ENCODE data around the gene PPP1R13B. TPM values are rescaled to one million over a fixed set of nuclear protein-coding genes. Genes with fewer than 3 reads are reported as not detected.
"Not testable (repeated sequence)": the region's sequence is repeated elsewhere in the genome, so short reads cannot be mapped to it uniquely, and the experiment has no call there.

Gene PPP1R13B
- total and polyA plus RNA-seq, 12 donors, result 21.6 to 124 (median 75.5) TPM

GRCh38 chr14:103782376-103782775 lies 65.0 kb downstream of the PPP1R13B start:
- intact Hi-C loops (cut with DNase I), result no loop called here
- TF ChIP-seq, protein P1, sequence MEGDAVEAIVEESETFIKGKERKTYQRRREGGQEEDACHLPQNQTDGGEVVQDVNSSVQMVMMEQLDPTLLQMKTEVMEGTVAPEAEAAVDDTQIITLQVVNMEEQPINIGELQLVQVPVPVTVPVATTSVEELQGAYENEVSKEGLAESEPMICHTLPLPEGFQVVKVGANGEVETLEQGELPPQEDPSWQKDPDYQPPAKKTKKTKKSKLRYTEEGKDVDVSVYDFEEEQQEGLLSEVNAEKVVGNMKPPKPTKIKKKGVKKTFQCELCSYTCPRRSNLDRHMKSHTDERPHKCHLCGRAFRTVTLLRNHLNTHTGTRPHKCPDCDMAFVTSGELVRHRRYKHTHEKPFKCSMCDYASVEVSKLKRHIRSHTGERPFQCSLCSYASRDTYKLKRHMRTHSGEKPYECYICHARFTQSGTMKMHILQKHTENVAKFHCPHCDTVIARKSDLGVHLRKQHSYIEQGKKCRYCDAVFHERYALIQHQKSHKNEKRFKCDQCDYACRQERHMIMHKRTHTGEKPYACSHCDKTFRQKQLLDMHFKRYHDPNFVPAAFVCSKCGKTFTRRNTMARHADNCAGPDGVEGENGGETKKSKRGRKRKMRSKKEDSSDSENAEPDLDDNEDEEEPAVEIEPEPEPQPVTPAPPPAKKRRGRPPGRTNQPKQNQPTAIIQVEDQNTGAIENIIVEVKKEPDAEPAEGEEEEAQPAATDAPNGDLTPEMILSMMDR (IDR thresholded peaks at IDR 0.05), result no peak
- Histone ChIP-seq H3K27ac (no peak overlapping the region), H3K27me3 (no peaks in the 10 kb centered on the region), H3K9me3 (no peaks in the 10 kb centered on the region), H3K4me1 (peaks cover 0 to 5% (median 0%) of the 10 kb centered on the region in 9 donors), H3K4me3 (no peak overlapping the region), H3K36me3 (peaks cover 0 to 91% (median 25%) of the 10 kb centered on the region in 9 donors)
- WGBS, 2 donors, result 44 to 54% methylated on average over 2 of the region's 2 CpGs
- ATAC-seq (no peak), DNase-seq (no peak)

DNA sequence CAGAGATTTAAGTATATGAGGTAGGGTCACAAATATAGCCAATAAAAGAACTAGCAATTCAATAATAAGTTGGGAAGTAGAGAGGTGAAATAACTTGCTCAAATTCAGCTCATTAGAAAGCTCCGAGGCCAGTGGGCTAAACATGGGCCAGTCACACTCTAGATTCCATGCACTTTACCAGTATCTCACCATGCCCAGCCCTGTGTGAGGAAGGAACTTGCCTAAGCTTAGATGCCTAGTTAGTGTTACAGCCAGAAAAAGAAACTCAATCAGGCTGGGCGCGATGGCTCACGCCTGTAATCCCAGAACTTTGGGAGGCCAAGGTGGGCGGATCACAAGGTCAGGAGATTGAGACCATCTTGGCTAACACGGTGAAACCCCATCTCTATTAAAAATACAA lies 71.1 kb downstream of the PPP1R13B start:
- H3K4me1 ChIP-seq, result peaks cover 0 to 16% (median 6%) of the 10 kb centered on the region in 9 donors
- H3K27me3 ChIP-seq; DNase-seq; H3K27ac ChIP-seq; ATAC-seq; H3K9me3 ChIP-seq; intact Hi-C loops (cut with DNase I); H3K4me3 ChIP-seq: not testable (repeated sequence)
- peaks cover 0 to 86% (median 8%) of the 10 kb centered on the region in 9 donors for H3K36me3 ChIP-seq
- 90 to 91% methylated on average over 6 of the region's 6 CpGs for WGBS, 2 donors

- ATAC-seq, result peak in 5 of 8 donors; percentile 37 to 55 (median 41)
- peak overlapping the region in 1 of 10 donors; percentile 20 for H3K27ac ChIP-seq
- H3K9me3 ChIP-seq, result peaks cover 0 to 8% (median 0%) of the 10 kb centered on the region in 11 donors
- peaks cover 0 to 84% (median 5%) of the 10 kb centered on the region in 9 donors for H3K36me3 ChIP-seq
- 68 to 81% methylated on average over 7 of the region's 7 CpGs for WGBS, 2 donors
- no peak overlapping the region for H3K4me3 ChIP-seq
- H3K27me3 ChIP-seq, result no peaks in the 10 kb centered on the region
- intact Hi-C loops (cut with DNase I), result no loop called here
- H3K4me1 ChIP-seq, result peaks cover 0 to 17% (median 7%) of the 10 kb centered on the region in 9 donors
- DNase-seq, result no peak
- TF ChIP-seq, protein P1 (IDR thresholded peaks at IDR 0.05), result no peak
These were observed 71.9 kb downstream of the PPP1R13B start for GRCh38 chr14:103775506-103775905.

DNA sequence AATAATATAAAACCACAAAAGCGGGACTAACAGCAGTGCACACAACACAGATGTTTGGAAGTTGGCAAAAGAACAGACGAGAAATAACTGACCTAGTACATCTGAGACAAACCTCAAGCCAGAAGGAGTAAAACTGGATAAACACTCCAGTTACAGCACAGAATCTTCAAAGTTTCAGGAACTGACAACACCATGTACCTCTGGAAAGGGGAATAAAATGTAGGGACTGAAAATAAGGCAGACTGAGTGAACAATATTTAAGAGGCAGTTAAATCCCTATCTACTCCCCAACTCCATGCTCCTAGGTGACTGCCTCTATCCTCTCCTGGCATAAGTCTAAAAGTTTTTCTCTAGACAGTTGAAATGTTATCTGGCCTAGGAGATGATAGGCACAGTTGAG lies 73.9 kb downstream of the PPP1R13B start:
- 76 to 87% methylated on average over 2 of the region's 2 CpGs for WGBS, 2 donors
- Histone ChIP-seq H3K36me3 (peaks cover 0 to 64% (median 5%) of the 10 kb centered on the region in 9 donors), H3K9me3 (peaks cover 0 to 8% (median 0%) of the 10 kb centered on the region in 11 donors), H3K27ac (no peak overlapping the region), H3K4me3 (no peak overlapping the region), H3K27me3 (no peaks in the 10 kb centered on the region), H3K4me1 (peaks cover 0 to 22% (median 7%) of the 10 kb centered on the region in 9 donors)
- DNase-seq (no peak), ATAC-seq (no peak)
- TF ChIP-seq, protein P1 (IDR thresholded peaks at IDR 0.05), result no peak
- intact Hi-C loops (cut with DNase I), result no loop called here

GRCh38 chr14:103772078-103772712 lies 75.2 kb downstream of the PPP1R13B start:
- intact Hi-C loops (cut with DNase I), result no loop called here
- H3K27ac ChIP-seq, result no peak overlapping the region
- H3K4me3 ChIP-seq, result no peak overlapping the region
- ATAC-seq (no peak), DNase-seq (no peak)
- no peaks in the 10 kb centered on the region for H3K27me3 ChIP-seq
- TF ChIP-seq, protein P1 (IDR thresholded peaks at IDR 0.05), result no peak
- peaks cover 0 to 30% (median 11%) of the 10 kb centered on the region in 9 donors for H3K4me1 ChIP-seq
- peaks cover 0 to 51% (median 2%) of the 10 kb centered on the region in 9 donors for H3K36me3 ChIP-seq
- peaks cover 0 to 8% (median 0%) of the 10 kb centered on the region in 11 donors for H3K9me3 ChIP-seq
- WGBS, 2 donors, result 37 to 38% methylated on average over 1 of the region's 1 CpG
